Skeletal muscle tissue (tissue), 4 donors: ENCODE data around the gene SYNE1. TPM values are rescaled to one million over a fixed set of nuclear protein-coding genes. Genes with fewer than 3 reads are reported as not detected.

Experiments used
- H3K27ac ChIP-seq: one replicate; pipeline ENCODE4 v1.7.0; 2013; ENCODE audit warnings: mild to moderate bottlenecking, low read depth, low read length, inconsistent platforms
- H3K27me3 ChIP-seq, 3 donors: one replicate each; pipeline ENCODE4 v1.7.0; 2013; ENCODE audit warnings: low read length in 3 of 3; ENCODE audit not compliant: control insufficient read depth in 3 of 3, insufficient read depth in 3 of 3
- H3K36me3 ChIP-seq, 3 donors: one replicate each; pipeline ENCODE4 v1.7.0; 2013; ENCODE audit warnings: low read length in 3 of 3; ENCODE audit not compliant: control insufficient read depth in 3 of 3, insufficient read depth in 3 of 3
- H3K4me1 ChIP-seq, 3 donors: one replicate each; pipeline ENCODE4 v1.7.0; 2013; ENCODE audit warnings: low read length in 3 of 3, mild to moderate bottlenecking in 3 of 3; ENCODE audit not compliant: control insufficient read depth in 3 of 3, insufficient read depth in 3 of 3
- H3K4me3 ChIP-seq, 3 donors: one replicate each; pipeline ENCODE4 v1.7.0; 2013; ENCODE audit warnings: low read length in 3 of 3
- H3K9ac ChIP-seq, 3 donors: one replicate each; pipeline ENCODE4 v1.7.0; 2013; ENCODE audit warnings: low read length in 3 of 3, mild to moderate bottlenecking in 3 of 3, moderate library complexity in 2 of 3, low read depth in 1 of 3
- H3K9me3 ChIP-seq, 3 donors: one replicate each; pipeline ENCODE4 v1.7.0; 2013; ENCODE audit warnings: low read length in 3 of 3; ENCODE audit not compliant: control insufficient read depth in 3 of 3
- total RNA-seq: library from RNA; depleted of rRNA; stranded (reverse); fragments of >200 nt; gene quantifications from one replicate; pipeline ENCODE4 v1.2.3, GENCODE V29; 2014
- donor health status: Osteomylitis.

Gene SYNE1
- total RNA-seq, 1 donor from 2014 or later: 195 TPM

GRCh38 chr6:152474354-152474753 is 162.8 kb downstream of the SYNE1 start:
- no peak overlapping the region for H3K27ac ChIP-seq
- H3K9ac ChIP-seq: no peak overlapping the region
- H3K27me3 ChIP-seq: peaks cover 0 to 3% (median 0%) of the 10 kb centered on the region in 3 donors
- H3K4me1 ChIP-seq: no peaks in the 10 kb centered on the region
- peaks cover 0 to 3% (median 0%) of the 10 kb centered on the region in 3 donors for H3K9me3 ChIP-seq
- no peak overlapping the region for H3K4me3 ChIP-seq
- H3K36me3 ChIP-seq: no peaks in the 10 kb centered on the region

GRCh38 chr6:152472325-152472724 is 164.8 kb downstream of the SYNE1 start:
- no peak overlapping the region for H3K4me3 ChIP-seq
- H3K27me3 ChIP-seq: peaks cover 0 to 3% (median 0%) of the 10 kb centered on the region in 3 donors
- H3K9ac ChIP-seq: no peak overlapping the region
- peaks cover 0 to 3% (median 0%) of the 10 kb centered on the region in 3 donors for H3K9me3 ChIP-seq
- H3K36me3 ChIP-seq: no peaks in the 10 kb centered on the region
- H3K27ac ChIP-seq: no peak overlapping the region
- H3K4me1 ChIP-seq: no peaks in the 10 kb centered on the region

DNA sequence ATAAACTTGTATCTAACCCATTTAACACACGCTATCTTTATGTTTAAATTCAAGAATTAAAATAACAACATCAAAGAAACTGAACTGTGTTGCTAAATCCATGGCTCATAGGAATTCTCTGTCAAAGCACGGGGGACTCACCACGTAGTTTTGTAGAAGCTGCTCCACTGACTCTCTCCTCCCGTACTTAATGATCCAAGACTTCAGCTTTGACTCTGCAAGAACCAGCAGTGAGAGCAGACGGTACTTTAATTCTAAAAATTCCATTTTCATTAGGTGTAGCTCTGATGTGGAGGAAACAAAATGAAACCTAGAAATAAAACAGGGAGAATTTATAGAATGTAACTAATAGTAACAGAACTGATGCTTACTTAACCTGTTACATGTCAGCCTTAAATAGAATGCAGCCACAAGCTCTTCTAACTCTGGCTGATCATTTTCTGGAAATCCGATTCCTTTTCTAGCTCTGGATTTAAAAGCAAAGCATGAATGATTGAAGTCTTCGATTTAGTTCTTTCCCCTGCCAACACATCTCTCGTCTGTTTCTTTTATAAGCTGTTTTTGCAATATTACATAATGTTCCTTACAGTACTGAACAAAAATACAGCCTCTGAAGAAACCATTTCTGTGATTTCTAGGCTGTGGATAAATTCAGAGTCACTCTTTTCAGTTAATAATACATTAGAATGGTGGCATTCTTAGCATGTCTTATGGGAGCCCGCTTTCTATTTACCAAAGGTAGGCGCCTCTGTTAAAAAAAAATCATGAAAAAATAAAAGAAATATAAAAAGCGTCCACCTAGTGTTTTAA is 165.5 kb downstream of the SYNE1 start:
- H3K27ac ChIP-seq: no peak overlapping the region
- no peak overlapping the region for H3K9ac ChIP-seq
- H3K9me3 ChIP-seq: peaks cover 0 to 3% (median 0%) of the 10 kb centered on the region in 3 donors
- no peaks in the 10 kb centered on the region for H3K4me1 ChIP-seq
- peak overlapping the region in 2 of 3 donors; percentile 13 to 20 for H3K4me3 ChIP-seq
- peaks cover 0 to 3% (median 0%) of the 10 kb centered on the region in 3 donors for H3K27me3 ChIP-seq
- no peaks in the 10 kb centered on the region for H3K36me3 ChIP-seq

DNA sequence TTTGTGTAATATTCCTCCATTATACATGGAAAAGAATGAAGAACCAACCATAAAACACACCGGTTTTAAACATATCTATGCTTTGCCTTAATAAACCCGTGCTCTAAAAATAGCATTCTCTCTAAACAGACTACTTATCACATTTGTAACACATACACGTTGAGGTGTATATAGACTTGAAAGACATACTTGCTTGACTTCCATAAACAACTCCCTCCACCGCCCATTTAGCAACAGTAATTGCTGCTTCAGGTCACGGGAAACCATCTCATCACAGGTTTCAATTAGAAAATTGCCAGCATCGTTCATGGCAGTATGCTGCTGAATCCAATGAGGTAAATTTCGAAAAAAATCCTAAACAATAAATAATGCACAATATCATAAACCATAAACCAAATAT is 174.0 kb downstream of the SYNE1 start:
- no peaks in the 10 kb centered on the region for H3K27me3 ChIP-seq
- peak overlapping the region in 1 of 3 donors; percentile 59 for H3K4me3 ChIP-seq
- no peaks in the 10 kb centered on the region for H3K36me3 ChIP-seq
- no peak overlapping the region for H3K27ac ChIP-seq
- no peaks in the 10 kb centered on the region for H3K4me1 ChIP-seq
- H3K9me3 ChIP-seq: no peaks in the 10 kb centered on the region
- no peak overlapping the region for H3K9ac ChIP-seq

DNA sequence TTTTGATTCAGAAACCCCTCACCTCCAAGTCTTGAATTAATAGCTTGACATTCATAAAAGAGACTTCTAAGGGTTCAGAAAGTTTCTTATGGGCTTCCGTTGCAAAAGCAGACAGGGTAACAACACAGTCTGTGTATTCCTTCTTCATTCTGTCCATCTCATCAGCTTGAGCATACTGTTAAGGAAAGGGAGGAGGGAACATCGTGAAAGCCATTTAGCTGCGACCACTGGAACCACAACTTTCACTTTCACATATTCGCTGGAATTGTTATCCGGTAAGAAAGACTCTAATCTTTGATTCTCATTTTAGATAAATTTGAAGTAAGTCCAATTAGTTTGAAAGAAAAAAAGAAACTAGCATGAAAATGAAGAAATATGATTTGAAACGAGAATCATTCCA is 174.4 kb downstream of the SYNE1 start:
- H3K4me3 ChIP-seq: peak overlapping the region in 2 of 3 donors; percentile 7 to 59
- H3K9me3 ChIP-seq: no peaks in the 10 kb centered on the region
- H3K4me1 ChIP-seq: no peaks in the 10 kb centered on the region
- H3K36me3 ChIP-seq: no peaks in the 10 kb centered on the region
- H3K9ac ChIP-seq: no peak overlapping the region
- H3K27me3 ChIP-seq: no peaks in the 10 kb centered on the region
- no peak overlapping the region for H3K27ac ChIP-seq

DNA sequence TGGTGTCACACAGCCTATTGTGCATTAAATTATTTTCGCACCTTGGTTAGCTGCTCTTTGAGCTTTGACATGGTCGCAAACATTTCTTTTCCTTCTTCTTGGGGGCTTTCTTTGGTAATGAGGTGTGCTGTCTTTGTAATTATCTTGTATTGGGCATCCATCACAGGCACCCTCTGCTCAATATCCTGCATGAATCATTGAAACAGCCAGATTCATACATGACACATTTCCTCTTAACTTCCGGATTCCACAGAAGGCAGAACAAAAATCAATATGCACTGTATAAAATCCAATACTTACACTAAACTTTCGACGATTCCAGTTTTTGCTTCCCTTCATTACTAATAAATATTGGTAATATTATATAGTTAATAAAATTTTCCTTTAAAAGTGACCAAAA is 175.6 kb downstream of the SYNE1 start:
- Histone ChIP-seq H3K4me3 (no peak overlapping the region), H3K9ac (no peak overlapping the region), H3K9me3 (no peaks in the 10 kb centered on the region), H3K4me1 (no peaks in the 10 kb centered on the region), H3K27ac (no peak overlapping the region), H3K27me3 (no peaks in the 10 kb centered on the region), H3K36me3 (no peaks in the 10 kb centered on the region)

- Histone ChIP-seq H3K27me3 (no peaks in the 10 kb centered on the region), H3K36me3 (no peaks in the 10 kb centered on the region), H3K4me1 (no peaks in the 10 kb centered on the region), H3K9ac (no peak overlapping the region), H3K9me3 (no peaks in the 10 kb centered on the region), H3K27ac (no peak overlapping the region), H3K4me3 (no peak overlapping the region)
Observed at GRCh38 chr6:152458648-152459644, 178.2 kb downstream of the SYNE1 start.

GRCh38 chr6:152457949-152458624 is 179.1 kb downstream of the SYNE1 start:
- Histone ChIP-seq H3K9me3 (no peaks in the 10 kb centered on the region), H3K9ac (no peak overlapping the region), H3K4me1 (no peaks in the 10 kb centered on the region), H3K27me3 (no peaks in the 10 kb centered on the region), H3K27ac (no peak overlapping the region), H3K4me3 (no peak overlapping the region), H3K36me3 (no peaks in the 10 kb centered on the region)

DNA sequence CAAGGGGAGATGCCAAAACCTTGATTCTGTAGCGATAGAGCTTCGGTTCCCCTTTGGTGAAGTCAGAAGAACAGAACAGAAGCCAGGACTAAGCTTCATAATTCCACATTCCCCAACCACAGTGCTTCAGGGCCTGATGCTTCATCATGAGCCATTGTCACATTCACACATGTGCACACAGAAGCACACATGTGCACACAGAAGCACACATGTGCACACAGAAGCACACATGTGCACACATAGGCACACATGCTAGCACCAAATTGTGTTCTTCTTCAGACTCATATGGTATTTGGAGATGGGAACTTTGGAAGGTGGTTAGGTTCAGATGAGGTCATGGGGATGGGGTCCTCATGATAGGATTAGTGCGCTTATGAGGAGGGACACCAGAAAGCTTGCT is 183.2 kb downstream of the SYNE1 start:
- Histone ChIP-seq H3K27ac (no peak overlapping the region), H3K9ac (no peak overlapping the region), H3K36me3 (no peaks in the 10 kb centered on the region), H3K27me3 (no peaks in the 10 kb centered on the region), H3K4me3 (no peak overlapping the region), H3K4me1 (no peaks in the 10 kb centered on the region), H3K9me3 (no peaks in the 10 kb centered on the region)
